NCI-H1436 treated with DMSO at 0.1 percent for 48 hours (cell line): Measurements from ENCODE around the gene GSC2.

Source experiments
- DNase-seq: peaks from one replicate; lab custom pipeline; 2025; lab: John Stamatoyannopoulos, UW

Gene GSC2

DNA sequence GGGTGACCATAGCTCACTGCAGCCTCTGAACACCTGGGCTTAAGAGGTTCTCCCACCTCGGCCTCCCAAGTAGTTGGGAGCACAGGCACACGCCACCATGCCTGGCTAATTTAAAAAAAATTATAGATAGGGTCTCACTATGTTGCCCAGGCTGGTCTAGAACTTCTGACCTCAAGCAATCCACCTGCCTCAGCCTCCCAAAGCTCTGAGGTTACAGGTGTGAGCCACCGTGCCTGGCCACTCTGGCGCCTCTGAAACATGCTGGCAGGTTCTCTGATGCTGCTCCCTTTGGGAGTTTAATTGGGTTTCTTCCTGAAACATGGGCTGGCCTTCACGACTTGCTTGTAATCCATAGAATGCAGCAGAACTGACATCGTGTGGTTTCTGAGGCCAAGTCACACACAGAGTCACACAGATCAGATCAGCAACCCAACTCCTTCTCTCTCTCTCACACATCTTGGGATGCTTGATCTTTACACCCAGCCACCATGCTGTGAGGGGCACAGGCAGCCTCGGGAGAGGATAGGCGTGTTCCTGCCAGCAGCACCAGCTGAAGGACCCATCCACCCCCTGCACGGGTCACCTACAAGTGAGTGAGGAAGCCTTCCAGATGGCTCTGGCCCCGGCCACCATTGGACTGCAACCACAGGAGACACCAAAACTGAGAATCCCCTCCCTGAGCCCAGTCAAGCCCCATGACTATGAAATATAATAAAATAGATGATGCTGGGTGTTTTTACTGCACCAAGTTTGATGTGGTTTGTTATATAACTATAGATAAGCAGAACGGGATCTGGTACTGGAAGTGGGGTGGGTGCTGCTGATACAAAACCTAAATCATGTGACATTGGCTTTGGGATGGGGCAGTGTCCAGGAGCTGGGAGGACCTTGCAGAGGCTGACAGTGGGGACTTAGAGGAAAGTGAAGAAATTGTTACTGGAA lies 3.1 kb upstream of the GSC2 start:
- no peak for DNase-seq

DNA sequence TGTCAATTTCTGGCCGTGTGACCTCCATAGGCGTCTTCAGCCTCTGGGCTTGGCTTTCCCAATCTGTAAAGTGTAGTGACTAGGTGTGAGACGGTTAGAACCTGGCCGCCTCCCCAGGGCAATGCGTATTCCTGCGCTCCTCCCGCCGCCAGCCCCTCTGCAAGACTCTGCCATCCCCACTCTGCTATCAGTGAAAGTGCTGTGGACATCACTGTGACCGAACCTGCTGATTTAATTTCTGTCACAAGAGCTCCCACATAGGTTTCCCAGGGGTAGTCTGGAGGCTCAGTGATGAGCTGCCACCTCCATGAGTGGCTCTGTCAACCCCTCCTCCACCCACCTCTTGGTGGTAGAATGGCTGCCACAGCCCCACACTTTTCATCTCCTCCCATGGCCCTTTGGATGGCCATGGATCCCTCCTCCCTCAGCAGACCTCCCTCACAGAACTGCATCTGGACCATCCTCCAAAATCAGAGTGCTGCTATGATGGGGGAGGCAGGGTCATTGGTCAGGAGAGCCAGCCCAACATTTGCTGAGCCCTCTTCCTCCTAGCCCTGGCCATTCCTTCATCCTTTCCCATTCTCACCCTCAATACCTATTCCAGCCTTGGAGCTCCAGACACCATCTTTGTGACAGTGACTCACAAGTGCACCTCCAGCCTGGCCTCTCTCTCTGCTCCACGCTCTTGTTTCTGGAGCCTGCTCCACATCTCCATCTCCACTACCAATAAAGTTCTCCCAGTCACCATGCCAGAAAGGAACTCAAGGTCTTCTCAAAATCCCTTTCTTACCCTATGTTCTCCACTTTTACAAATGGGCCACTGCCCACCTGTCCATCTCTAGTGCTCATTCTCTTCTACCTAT lies 1.5 kb upstream of the GSC2 start:
- no peak for DNase-seq

DNA sequence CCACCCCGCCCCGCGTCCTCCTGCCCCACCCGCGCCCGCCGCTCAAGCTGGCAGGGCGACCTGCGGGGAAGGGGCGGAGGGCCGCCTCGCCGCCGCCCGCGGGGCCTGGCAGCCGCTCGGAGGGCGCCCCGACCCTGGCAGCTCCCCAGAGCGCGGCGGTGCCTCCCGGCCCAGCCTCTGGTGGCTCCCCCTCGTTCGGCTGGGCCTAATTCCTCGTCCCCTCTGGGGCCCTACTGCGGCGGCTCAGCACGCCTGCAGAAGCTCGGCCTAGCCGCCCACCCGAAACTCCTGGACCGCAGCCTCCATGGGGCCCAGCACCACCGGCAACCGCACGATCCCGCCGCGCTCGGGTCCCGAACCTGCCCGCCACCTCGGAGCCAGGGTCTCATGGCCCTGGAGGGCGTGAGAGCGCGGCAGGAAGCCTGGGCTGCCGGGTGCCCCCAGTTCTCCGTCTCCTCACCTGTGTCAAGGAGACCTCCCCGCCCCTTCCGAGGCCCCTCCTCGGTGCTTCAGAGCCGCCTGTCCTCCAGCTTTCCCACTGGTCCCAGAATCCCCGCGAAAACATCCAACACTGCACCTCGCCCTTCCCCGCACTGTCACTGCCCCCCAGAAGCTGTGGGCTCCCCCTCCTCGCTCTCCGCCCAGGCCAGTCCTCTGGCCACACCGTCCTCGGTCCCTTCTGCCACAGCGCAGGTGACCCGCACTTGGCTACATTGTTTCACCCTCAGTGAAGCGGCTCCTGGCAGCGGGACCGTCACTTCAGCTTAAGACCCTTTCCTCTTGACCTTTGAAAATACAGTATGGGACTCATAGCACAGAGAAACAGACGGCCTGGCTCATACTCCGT lies 613 bp upstream of the GSC2 start:
- no peak for DNase-seq

DNA sequence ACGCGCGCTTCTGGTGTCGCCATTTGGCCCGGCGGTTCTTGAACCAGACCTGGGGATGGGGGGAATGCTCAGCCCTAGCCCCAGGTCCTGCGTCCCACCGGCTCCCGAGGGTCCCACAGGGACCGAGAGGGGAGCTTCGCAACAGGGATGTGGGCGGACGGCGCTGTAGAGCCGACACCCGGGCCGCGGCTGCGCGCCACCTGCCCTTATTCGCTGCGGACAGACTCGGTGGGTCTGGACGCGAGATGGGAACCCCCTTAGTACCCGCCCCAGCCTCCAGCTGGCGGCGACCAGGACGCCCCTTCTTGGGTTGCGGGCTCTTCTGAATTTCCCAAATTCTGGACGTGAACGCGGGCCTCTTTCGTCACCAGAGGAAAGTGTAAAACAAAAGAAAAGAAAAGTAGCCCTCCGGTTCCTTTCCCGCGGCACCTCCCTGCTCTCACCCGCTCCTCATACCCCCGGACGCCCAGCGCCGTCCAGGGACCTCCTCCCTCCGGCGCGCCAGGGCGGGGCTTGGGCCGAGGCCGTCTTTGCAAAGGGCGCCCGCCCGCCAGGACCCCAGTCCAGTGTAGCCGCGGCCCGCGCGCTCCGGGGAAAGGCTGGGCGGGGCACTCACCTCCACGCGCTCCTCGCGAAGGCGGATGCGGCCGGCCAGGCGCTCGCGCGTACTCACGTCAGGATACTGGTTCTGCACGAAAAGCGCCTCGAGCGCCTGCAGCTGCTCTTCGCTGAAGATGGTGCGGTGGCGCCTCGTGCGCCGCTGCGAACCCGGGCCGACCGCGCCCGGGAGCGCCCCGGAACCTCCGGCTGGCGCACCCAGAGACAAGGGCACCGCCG lies 827 bp downstream of the GSC2 start:
- no peak for DNase-seq

DNA sequence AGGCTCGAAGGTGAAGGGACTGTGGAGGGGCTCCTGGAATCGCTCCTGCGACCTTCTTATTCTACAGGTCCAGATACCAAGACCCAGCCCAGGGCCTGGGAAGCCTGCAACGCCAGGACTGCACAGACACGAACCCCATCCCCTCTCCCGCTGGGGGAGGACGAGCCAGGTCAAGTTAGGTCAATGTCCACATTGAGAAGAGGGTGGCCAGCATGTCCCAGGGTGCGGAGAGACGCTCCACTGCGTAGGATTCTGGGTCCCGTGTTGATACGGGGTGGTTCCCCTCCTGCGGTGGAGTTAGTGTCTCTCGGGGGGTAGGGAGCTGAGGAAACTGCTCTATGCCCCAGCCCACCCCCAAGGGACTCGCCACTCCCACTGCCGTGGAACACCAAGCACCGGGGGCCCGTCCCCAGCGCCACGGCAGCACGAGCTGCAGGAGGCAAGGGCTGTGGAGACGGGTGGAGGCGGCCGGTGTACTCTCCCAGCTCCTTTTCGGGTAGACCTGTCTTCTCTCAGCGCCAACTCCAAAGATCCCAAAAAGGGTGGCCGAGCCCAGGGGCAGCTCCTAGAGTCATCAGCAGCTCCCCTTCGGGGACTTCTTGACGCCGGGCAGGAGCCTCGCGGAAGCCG lies 1.6 kb downstream of the GSC2 start:
- DNase-seq: no peak

DNA sequence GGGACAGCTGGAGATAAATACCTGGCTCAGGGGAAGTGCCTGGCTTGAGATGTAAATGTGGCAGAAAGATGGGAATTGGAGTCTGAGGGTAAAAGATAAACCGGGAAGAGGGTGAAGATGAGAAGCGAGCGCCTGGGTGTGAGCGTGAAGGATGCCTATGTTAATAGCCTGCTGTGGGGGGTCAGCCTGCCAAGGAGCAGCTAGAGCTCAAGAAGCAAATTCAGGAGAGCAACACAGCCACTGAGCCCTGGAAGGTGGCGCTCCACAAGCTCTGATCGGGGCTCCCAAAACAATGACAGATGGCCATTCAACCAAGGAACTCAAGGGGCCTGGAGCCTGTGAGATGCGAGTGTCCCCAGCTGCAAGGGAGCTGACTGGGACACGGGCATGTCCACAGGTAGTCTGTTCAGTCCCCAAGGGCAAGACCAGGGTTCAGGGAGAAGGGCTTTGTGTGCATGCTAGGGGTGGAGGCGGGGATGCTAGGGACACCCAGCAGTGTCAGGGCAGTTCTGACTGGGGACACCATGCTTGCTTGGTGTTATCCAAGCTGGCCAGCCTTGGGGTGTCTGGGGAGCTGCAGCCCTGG lies 2.8 kb downstream of the GSC2 start:
- DNase-seq: no peak

DNA sequence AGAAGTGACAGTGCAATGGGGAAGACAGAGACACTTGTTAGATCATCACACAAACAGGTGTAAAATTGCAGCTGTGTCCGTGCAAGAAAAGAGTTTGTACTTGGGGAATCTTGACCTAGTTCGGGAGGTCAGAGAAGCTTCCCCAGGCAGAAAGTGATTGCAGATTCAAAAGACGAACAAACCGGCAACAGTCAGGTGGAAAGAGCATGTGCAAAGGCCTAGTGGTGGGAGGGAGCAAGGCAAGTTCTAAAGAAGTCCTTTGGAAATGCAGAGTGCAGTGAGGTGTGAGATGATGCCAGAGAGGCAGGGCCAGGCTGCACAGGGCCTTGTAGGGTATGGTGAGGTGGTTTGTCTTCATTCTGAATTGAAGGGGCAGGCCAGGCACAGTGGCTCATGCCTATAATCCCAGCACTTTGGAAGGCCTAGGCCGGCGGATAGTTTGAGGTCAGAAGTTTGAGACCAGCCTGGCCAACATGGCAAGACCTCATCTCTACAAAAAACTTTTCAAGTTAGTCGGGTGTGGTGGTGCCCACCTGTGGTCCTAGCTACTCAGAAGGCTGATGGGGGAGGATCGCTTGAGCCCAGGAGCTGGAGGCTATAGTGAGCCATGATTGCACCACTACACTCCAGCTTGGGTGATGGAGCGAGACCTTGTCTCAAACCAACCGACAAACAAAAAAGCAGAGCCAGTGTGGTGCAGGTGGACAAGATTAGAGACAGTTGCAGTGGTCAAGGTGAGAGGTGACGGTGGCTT lies 3.7 kb downstream of the GSC2 start:
- no peak for DNase-seq

DNA sequence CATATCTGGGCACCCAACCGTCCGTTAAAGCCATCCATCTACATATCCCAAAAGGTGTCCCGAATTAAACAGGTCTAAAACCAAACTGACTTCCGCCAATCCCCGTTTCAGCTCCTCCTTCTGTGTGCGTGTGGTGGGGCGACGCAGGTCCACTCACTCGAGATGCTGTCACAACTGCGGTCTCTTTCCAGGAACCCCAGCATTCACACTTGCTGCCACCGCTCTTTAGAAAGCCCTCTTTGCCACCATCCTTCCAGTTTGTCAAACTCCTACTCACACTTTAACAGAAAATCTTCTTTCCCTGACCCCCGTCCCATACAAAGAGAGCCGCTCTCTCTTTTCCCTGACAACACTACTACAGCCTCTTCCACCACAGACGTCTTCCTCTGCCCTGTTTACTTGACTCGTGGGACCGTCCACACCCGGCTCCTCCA lies 6.1 kb downstream of the GSC2 start:
- no peak for DNase-seq

DNA sequence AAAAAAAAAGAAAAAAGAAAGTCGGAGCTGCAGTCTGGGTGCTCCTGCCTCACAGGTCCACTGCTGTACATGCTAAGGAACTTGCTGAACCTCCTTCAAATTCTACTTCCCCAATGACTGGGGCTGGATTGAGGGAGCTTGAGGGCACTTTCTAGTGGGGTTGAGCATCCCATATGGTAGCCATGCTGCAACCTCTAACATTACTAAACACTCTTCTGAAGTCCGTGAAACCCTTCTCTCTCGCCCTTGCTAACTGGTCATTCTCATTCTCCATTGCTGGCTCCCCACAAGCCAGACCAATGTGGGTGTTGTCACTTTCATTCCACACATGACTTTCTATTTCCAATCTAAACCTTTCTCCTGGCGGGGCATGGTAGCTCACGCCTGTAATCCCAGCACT lies 6.9 kb downstream of the GSC2 start:
- DNase-seq: no peak

DNA sequence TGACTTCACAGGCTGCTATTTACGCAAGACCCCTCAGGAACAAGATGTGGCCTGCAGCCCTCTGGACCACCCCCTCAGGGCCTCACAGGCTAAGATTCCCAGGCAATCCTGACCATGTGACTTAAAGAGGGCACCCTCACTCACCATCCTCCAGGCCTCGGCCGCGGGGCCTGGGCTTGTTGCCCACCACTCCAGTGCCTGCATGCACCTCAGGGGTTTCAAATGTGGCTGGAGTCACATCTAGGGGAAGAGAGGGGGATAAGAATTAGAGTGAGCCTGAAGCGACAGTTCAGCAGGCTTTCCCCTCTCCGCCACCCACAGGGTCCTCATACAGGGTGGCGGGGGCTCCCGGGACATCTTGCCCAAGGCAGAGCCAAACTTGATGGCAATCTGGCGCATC lies 7.7 kb downstream of the GSC2 start:
- no peak for DNase-seq

DNA sequence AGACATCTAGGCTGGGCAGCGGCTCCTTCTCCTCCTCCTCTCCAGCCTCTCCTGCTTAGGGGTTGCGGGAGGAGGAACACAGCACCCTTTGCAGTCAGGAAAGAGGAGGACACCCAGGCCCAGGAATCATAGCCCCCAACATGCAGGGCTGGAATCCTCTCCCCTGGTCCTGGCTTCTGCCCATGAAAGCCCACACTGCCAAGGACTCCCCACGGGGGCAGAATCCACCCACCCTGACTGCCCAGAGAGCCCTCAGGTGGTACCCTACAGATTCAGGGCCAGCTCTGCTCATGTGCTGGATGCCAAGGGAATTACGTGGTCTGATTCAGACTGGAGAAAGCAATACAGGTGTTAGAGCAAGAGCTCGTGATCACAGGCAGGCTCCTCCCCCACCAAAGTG lies 10.1 kb downstream of the GSC2 start:
- DNase-seq: no peak

DNA sequence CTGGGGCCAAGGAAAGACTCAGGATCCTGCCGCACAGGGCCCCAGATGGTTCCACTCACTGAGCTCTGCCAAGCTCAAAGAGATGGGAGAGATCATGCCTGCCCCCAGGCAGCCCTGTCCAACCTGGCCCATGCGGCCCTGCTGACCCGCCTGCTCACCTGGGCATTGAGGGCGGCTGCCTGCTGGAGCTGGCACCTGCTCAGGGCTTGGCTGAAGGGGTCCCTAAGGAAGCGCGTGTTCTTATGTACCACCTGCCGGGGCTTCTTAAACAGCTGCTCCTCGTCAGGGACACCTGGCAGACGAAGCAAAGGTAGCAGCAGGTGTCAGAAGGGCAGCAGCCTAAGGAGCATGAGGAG lies 11.1 kb downstream of the GSC2 start:
- no peak for DNase-seq

DNA sequence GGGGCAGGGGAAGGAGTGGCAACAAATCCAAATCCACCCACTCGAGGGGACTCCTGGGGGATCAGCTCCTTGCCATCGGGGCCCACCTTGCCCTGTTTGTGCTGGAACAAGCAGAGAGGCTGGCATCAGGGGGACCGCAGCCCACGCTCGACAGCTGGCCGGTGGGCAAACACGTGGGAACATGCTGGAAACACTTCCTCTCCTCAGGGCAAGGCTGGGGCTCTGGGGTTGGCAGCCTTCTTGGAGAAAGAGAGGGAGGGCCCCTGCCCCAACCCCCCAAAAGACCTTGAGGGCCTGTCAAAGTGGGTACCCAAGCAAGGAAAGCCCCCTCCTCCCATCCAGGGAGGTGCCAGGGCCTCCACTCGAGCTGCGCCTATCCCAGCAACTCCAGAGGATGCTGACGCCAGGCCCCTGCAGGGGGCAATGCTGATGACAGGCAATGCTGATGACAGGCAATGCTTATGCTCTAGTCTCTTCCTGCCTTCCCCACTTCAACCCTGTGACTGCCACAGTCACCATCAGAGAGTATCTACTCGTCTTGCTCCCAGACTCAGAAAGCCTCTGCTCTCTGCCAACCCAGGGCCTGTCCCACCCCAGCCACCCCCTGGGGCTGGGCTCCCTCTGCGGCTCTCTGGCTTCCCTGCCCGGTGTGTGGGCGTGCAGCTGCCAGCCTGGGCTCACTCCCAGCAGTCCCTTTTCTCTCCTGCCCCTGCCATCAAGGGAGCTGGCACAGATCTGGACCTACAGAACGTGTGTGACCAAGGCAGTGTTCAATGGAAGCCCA lies 11.7 kb downstream of the GSC2 start:
- DNase-seq: no peak

DNA sequence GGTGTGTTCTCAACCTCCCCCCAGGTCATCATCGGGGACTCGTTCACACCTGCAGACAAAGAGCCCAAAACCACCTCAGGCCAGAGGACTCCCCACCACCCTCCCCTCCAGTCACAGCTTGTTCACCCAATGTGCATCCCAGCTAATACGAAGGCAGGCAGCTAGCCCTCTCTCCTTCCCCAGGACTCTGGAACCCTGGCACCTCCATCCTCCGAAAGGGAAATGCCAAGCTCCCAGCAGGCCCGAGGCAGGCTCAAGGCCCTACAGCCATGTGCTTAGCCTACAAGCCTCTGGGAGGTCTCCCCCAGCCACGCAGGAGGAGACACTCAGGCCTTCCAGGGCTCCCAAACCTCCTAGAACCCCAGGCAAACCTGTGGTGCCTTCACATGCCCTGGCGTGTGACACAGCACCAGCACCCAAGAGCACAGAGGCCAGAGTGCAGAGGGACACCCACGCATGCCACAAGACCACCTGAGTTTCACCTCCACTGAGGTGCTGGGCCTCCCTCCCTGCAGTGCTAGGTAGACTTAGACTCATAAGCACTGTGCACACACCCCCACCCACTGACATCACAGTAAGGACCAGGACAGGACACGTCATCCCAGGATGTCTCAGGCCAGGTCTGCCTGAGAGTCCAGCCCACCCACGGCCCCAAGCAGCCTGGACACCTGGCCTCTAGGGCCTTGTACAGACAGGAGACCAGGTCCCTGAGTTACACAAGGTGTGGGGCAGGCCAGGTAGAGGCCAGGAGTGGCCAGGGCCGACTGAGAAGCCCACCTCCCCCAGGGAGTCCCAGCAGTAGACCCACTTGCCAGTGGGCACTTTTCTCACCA lies 12.5 kb downstream of the GSC2 start:
- DNase-seq: no peak

DNA sequence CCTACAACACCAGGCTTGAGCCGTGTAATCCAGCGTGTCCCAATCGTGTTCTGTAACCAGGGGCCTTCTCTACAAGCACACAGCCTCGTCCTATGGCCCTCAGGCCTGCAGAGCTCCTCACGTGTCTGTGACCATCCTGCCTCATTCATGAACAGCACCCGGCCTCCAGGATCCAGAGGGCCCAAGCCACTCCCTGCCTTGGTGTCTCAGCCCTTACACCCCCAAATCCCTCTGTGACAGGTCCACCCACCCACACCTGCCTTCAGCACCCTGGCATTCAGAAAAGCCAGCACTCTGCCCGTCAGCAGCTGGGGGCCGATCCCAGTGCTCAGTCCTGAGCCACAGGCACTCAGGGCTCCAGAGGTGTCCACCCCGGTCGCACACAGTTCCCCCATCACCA lies 13.2 kb downstream of the GSC2 start:
- no peak for DNase-seq

DNA sequence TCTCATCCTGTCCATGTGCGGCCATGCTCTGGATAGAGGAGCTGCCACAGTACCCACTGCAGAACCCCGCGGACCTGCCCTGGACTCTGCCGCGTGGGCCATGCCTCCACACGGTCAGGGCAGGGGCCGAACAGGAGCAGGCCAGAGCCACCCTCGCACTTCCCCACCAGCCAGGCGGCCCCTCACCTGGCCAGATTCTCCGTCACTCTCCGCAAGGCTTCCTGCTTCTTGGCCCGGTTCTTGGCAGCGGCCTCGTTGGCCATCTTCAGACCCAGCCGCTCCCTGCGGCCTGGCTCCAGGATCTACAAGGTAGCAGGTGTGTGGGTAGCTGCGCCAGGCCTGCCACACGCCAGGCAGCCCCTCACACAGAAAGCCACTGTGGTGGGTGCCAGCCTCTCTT lies 15.2 kb downstream of the GSC2 start:
- DNase-seq: no peak

DNA sequence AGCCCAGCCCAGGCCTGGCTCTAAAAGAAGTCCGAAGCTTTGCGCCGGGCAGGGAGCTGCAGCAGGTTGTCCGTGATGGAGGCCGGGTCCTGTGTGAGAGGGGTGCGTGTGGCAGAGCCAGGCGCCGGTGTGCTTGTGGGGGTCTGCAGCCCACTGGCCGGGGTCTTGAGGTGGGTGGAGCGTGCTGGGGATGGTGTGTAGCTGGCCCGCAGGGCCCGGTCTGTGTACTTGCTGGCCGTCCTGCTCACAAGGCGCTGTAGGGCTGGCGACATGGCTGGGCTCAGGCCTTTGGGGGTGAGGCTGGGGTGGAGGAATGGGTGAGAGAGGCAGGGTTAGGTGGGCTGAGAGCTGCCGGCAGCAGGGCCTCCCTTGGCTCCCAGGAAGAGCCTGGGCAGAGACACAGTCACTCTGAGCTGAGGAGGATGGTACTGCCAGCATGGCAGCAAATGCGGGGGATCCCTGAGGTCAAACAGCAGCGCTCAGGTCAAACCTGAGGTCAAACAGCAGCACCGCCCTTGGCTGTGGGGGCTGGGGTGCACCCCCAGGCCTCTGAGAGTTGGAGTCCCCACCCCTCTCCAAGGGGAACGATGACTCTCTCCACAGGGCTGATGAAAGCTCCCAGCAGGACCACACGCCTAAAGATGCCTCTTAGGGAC lies 15.8 kb downstream of the GSC2 start:
- no peak for DNase-seq
